ENCODE measurements around the gene NDUFV1.

The NDUFV1 gene

DNA sequence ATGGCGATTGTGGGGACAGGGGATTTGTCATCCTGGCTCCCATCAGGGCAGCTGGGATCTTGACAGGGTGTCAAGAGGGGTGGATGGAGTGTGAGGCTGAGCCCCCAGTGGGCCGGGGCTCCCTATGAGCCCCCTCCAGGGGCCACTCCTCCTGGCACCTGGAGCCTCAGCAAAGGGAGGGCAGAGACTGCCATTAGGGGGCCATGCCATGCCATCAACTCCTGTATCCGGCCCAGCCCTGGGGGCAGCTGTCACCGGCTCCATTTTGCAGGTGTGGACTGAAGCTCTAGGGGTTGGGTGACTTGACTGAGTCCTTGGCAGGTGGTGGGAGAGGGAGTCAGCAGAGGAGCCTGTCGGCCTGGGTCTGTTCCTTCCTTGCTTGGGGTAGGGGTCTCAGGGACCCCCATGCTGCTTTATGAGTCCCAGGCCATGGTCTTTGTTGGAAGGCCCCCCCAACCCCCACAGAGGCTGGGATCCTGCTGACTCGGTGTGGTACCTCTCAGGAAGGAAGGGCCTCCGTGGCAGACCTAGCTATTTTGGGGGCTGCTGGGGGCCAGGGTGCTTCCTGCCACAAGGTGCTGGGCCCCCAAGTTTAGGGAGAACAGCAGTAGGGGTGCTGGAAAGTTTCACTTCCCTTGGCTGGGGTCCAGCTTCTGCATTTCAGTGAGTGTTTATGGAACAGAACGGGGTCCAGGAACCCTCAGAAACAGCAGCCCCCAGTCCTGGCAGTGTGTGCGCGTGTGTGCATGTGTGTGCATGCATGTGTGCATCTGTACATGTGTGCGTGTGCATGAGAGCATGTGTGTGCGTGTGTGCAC lies 42.3 kb downstream of the NDUFV1 start:
- no peak for DNase-seq (ENCODE audit: low read depth)
- H3K4me3 ChIP-seq (ENCODE audit: low read length): no peak overlapping the region
- TF ChIP-seq, protein P1, sequence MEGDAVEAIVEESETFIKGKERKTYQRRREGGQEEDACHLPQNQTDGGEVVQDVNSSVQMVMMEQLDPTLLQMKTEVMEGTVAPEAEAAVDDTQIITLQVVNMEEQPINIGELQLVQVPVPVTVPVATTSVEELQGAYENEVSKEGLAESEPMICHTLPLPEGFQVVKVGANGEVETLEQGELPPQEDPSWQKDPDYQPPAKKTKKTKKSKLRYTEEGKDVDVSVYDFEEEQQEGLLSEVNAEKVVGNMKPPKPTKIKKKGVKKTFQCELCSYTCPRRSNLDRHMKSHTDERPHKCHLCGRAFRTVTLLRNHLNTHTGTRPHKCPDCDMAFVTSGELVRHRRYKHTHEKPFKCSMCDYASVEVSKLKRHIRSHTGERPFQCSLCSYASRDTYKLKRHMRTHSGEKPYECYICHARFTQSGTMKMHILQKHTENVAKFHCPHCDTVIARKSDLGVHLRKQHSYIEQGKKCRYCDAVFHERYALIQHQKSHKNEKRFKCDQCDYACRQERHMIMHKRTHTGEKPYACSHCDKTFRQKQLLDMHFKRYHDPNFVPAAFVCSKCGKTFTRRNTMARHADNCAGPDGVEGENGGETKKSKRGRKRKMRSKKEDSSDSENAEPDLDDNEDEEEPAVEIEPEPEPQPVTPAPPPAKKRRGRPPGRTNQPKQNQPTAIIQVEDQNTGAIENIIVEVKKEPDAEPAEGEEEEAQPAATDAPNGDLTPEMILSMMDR (conservative IDR thresholded peaks at IDR 0.05; ENCODE audit: low read depth, low read length): no peak

DNA sequence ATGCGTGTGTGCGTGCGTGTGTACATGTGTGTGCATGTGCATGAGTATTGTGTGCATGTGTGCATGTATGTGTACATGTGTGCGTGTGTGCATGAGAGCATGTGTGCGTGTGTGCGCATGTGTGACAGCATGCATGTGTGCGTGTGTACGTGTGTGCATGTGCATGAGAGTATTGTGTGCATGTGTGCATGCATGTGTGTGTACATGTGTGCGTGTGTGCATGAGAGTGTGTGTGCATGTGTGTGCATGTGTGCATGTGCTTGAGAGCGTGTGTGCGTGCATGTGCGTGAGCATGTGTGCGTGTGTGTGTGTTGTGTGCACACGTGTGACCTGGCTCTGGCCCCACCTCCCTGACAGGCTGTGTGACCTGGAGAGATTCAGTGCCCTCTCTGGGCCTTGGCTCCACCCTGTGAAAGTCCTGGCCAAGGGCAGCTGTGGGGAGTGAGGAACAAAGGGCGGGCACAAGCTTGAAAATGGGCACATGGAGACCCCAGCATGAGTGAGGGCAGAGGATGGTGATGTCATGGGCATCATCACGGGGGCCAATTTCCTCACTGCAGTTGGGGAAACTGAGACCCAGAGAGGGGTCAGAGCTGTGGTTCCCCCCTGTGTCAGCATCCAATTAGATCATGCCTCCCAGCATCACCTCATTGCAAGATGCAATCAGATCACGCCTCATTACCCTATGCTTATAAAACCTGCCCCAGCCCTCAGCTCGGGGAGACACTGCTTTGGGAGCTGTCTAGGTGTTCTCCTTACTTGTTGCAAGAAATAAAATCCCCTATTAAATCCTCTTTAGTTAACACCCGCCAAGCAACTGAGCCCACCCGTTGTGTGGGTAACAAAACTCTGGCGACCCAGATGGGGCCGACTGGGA lies 43.1 kb downstream of the NDUFV1 start:
- DNase-seq (ENCODE audit: low read depth): no peak
- TF ChIP-seq, protein P1 (conservative IDR thresholded peaks at IDR 0.05; ENCODE audit: low read depth, low read length): no peak
- H3K4me3 ChIP-seq (ENCODE audit: low read length): peak overlapping the region; percentile 40

DNA sequence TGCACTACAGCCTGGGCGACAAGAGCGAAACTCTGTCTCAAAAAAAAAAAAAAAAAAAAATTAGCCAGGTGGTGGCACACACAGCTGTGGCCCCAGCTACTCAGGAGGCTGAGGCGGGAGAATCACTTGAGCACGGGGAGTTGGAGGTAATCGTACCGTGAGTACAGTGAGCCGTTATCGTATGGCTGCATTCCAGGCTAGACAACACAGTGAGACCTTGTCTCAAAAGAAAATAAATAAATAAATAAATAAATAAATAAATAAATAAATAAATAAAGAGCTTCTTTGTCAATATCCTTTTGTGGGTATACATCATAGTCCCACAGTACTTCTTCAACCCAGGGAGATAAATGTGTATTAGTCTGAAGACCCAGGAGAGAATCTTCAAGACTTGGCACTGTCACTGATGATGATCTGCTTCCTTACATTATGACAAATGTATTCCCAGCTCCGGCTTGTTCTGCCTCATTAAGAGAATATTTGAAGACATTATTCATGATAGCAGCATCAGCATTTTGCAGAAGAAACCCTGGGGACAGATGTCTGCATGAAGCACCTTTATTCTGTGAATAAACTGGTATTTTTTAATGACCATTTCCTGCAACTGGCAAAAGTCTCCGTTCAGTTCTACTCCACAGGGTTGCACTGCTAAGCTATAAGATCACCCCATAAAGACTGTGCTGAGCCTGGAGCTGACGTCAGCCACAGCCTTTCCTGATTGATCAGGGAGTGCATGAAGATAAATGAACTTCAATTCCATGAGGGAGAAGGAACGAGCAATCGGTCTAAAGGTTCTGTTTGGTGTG lies 45.4 kb downstream of the NDUFV1 start:
- TF ChIP-seq, protein P1 (conservative IDR thresholded peaks at IDR 0.05; ENCODE audit: low read depth, low read length): no peak
- no peak overlapping the region for H3K4me3 ChIP-seq (ENCODE audit: low read length)
- DNase-seq (ENCODE audit: low read depth): no peak

DNA sequence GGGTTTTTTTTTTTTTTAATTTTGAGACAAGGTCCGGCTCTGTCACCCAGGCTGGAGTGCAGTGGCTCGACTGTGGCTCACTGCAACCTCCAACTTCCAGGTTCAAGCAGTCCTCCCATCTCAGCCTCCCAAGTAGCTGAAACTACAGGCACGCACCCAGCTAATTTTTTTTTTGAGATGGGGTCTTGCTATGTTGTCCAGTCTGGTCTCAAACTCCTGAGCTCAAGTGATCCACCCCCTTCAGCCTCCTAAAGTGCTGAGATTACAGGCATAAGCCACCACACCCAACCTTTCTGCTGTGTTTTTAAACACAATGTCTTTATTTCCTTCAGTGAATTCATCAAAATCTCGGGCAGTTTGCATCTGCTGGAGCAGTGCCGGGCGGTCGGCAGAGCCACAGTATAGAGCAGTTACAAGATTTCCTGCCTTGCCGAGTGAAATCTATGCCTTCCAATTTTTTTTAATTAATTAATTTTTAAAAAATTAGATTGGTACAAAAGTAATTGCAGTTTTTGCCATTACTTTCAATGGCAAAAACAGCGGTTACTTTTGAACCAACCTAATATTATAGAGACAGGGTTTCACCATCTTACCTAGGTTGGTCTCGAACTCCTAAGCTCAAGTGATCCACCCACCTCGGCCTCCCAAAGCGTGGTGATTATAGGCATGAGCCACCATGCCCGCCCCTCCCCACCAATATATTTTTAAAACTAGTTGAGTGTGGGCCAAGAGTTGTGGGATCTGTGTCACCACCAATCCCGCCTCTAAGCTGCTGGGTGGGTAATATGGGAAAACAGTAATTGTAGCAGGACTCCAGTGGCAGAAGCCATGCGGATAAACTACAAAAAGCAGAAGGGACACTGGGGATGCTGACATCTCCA lies 46.5 kb downstream of the NDUFV1 start:
- no peak for DNase-seq (ENCODE audit: low read depth)
- TF ChIP-seq, protein P1 (conservative IDR thresholded peaks at IDR 0.05; ENCODE audit: low read depth, low read length): no peak
- H3K4me3 ChIP-seq (ENCODE audit: low read length): no peak overlapping the region

DNA sequence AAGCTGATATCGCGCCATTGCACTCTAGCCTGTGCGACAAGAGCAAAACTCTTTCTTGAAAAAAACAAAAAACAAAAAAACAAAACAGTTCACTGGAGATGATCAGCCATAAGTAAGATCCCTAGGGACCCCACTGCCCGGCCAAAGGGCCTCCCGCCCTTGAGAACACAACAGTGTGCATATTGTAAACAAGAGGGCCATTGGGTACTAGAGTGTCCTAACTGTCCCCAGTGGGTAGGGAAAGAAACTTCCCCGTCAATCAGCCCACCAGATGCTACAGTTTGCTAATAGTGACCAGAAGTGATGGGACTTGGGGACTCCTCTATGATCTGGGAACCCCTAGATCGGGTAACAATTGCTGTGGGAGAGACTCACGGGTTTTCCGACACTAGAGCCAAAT lies 47.5 kb downstream of the NDUFV1 start:
- TF ChIP-seq, protein P1 (conservative IDR thresholded peaks at IDR 0.05; ENCODE audit: low read depth, low read length): no peak
- no peak for DNase-seq (ENCODE audit: low read depth)
- no peak overlapping the region for H3K4me3 ChIP-seq (ENCODE audit: low read length)
